Vagina (tissue), 2 donors: ENCODE results near the gene CCL8.

ENCODE experiments used
- CTCF ChIP-seq, 3 experiments: fragments of 450-650 bp in 2 of 3; fragments of 200-600 bp in 1 of 3; sonication (generic) in 1 of 3; IDR thresholded peaks; one replicate each; pipeline ENCODE4 v1.5.1; 2017 to 2019; ENCODE audit warnings: antibody characterized with exemption in 3 of 3, mild to moderate bottlenecking in 2 of 3, moderate library complexity in 2 of 3
- POLR2A ChIP-seq, 2 donors: fragments of 450-650 bp; IDR thresholded peaks; one replicate each; pipeline ENCODE4 v1.6.1; 2017; ENCODE audit warnings: antibody characterized with exemption in 2 of 2, mild to moderate bottlenecking in 2 of 2, moderate library complexity in 2 of 2
- POLR2AphosphoS5 ChIP-seq, 2 donors: sonication (generic); formaldehyde crosslinking; IDR thresholded peaks; one replicate each; pipeline ENCODE4 v1.9.0; 2017; ENCODE audit warnings: antibody characterized with exemption in 2 of 2, mild to moderate bottlenecking in 2 of 2, low read depth in 1 of 2; ENCODE audit not compliant: insufficient read depth in 1 of 2

- TF ChIP-seq POLR2AphosphoS5 (IDR thresholded peaks at IDR 0.05; ENCODE audit: insufficient read depth in 1 of 2, low read depth in 1 of 2) (no peak), CTCF (IDR thresholded peaks at IDR 0.05) (no peak), POLR2A (IDR thresholded peaks at IDR 0.05) (no peak)
Observed at GRCh38 chr17:34319039-34319483, at the start of gene CCL8.
